Measurements from ENCODE around the gene THAP11. TPM values are rescaled to one million over a fixed set of nuclear protein-coding genes. Genes with fewer than 3 reads are reported as not detected.

Gene THAP11
- total RNA-seq, 1 donor: 28.9 TPM

- no peak for DNase-seq (ENCODE audit: low read depth)
- no peak overlapping the region for H3K4me3 ChIP-seq (ENCODE audit: low read depth, low read length)
- no peak for TF ChIP-seq CTCF (IDR thresholded peaks at IDR 0.05; ENCODE audit: insufficient read depth, low read depth, low read length)
Observed at GRCh38 chr16:67820608-67821259, 21.4 kb upstream of the THAP11 start.

GRCh38 chr16:67822511-67822910 is 19.6 kb upstream of the THAP11 start:
- no peak overlapping the region for H3K4me3 ChIP-seq (ENCODE audit: low read depth, low read length)
- no peak for DNase-seq (ENCODE audit: low read depth)
- TF ChIP-seq CTCF (IDR thresholded peaks at IDR 0.05; ENCODE audit: insufficient read depth, low read depth, low read length): no peak

GRCh38 chr16:67825119-67825518 is 17.0 kb upstream of the THAP11 start:
- DNase-seq (ENCODE audit: low read depth): no peak
- TF ChIP-seq CTCF (IDR thresholded peaks at IDR 0.05; ENCODE audit: insufficient read depth, low read depth, low read length): no peak
- no peak overlapping the region for H3K4me3 ChIP-seq (ENCODE audit: low read depth, low read length)

- DNase-seq (ENCODE audit: low read depth): no peak
- TF ChIP-seq CTCF (IDR thresholded peaks at IDR 0.05; ENCODE audit: insufficient read depth, low read depth, low read length): no peak
- no peak overlapping the region for H3K4me3 ChIP-seq (ENCODE audit: low read depth, low read length)
Observed at GRCh38 chr16:67825906-67826305, 16.2 kb upstream of the THAP11 start.

GRCh38 chr16:67828651-67829050 is 13.5 kb upstream of the THAP11 start:
- DNase-seq (ENCODE audit: low read depth): no peak
- TF ChIP-seq CTCF (IDR thresholded peaks at IDR 0.05; ENCODE audit: insufficient read depth, low read depth, low read length): no peak
- no peak overlapping the region for H3K4me3 ChIP-seq (ENCODE audit: low read depth, low read length)

- DNase-seq (ENCODE audit: low read depth): peak; percentile 32
- H3K4me3 ChIP-seq (ENCODE audit: low read depth, low read length): peak overlapping the region; percentile 85
- TF ChIP-seq CTCF (IDR thresholded peaks at IDR 0.05; ENCODE audit: insufficient read depth, low read depth, low read length): no peak
Observed at GRCh38 chr16:67833030-67833414, 9.1 kb upstream of the THAP11 start.
